Measurements from ENCODE around the gene ACACA. TPM values are rescaled to one million over a fixed set of nuclear protein-coding genes. Genes with fewer than 3 reads are reported as not detected.
A peak's percentile ranks its signal among the peaks of the same experiment; 100 is the strongest.

The ACACA gene
- total and polyA plus RNA-seq, 2 experiments from 2014 or later = 59.6 to 164 TPM

DNA sequence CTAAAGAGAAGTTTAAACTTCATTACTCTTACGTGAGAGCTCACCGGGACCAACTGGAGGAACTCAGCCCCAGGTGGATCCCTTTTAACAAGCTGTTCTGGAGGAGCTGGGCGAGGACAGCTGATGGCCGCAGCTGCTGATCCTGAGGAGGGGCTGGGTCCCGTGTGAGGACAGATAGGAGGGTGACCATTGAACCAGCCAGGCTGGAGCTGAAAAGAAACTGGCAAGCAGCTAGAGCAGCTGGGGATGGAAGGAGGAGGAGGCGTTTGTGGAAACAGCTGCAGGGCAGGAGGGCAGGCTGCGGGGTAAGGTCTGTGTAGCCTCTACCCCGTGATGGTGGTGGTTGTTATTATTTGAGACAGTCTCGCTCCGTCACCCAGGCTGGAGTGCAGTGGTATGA is 338.4 kb downstream of the ACACA start:
- Histone ChIP-seq H2AFZ (peak overlapping the region; percentile 84; the same call in 1 of the 2 replicates), H3K79me2 (replicated peaks; ENCODE audit: insufficient read depth) (no peaks in the 10 kb centered on the region), H3F3A (replicated peaks; ENCODE audit: low read depth) (peaks cover 8% of the 10 kb centered on the region), H3K4me2 (peak overlapping the region; percentile 68), H3K4me3 (no peak overlapping the region; the same call in 1 of the 2 replicates), H3K4me1 (ENCODE audit: insufficient read depth) (peaks cover 51% of the 10 kb centered on the region), H4K20me1 (replicated peaks; ENCODE audit: insufficient read depth) (no peaks in the 10 kb centered on the region), H3K9me2 (ENCODE audit: insufficient read depth) (no peaks in the 10 kb centered on the region), H3K36me3 (ENCODE audit: insufficient read depth) (no peaks in the 10 kb centered on the region), H3K27me3 (ENCODE audit: insufficient read depth) (no peaks in the 10 kb centered on the region; the same call in 1 of the 2 replicates), H3K27ac (ENCODE audit: low read depth) (no peak overlapping the region)
- Mint-ChIP-seq H3K4me1 (peaks cover 51% of the 10 kb centered on the region), H3K27me3 (ENCODE audit: insufficient read depth, low read depth, poor library complexity) (peaks cover 12% of the 10 kb centered on the region), H3K4me3 (no peak overlapping the region), H3K27ac (peak overlapping the region; percentile 94), H3K9me3 (peaks cover 14% of the 10 kb centered on the region; the same call in 2 of the 3 replicates), H3K36me3 (ENCODE audit: low read depth) (peaks cover 16% of the 10 kb centered on the region; the same call in 2 of the 3 replicates)
- TF ChIP-seq, protein P1, sequence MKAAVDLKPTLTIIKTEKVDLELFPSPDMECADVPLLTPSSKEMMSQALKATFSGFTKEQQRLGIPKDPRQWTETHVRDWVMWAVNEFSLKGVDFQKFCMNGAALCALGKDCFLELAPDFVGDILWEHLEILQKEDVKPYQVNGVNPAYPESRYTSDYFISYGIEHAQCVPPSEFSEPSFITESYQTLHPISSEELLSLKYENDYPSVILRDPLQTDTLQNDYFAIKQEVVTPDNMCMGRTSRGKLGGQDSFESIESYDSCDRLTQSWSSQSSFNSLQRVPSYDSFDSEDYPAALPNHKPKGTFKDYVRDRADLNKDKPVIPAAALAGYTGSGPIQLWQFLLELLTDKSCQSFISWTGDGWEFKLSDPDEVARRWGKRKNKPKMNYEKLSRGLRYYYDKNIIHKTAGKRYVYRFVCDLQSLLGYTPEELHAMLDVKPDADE (IDR thresholded peaks at IDR 0.05) = no peak
- TF ChIP-seq ZNF331 (CRISPR knock-in tag; IDR thresholded peaks at IDR 0.05; ENCODE audit: low read depth) (no peak), EZH2phosphoT487 (IDR thresholded peaks at IDR 0.05; ENCODE audit: unreplicated experiment) (no peak), CREB1 (CRISPR knock-in tag; IDR thresholded peaks at IDR 0.05; ENCODE audit: low read depth) (no peak), POLR2AphosphoS5 (IDR thresholded peaks at IDR 0.05; ENCODE audit: low read depth) (no peak), ZNF114 (CRISPR knock-in tag; IDR thresholded peaks at IDR 0.05) (no peak), STAT1 (IDR thresholded peaks at IDR 0.05; ENCODE audit: unreplicated experiment) (no peak), EZH2 (IDR thresholded peaks at IDR 0.05; ENCODE audit: low read depth, unreplicated experiment) (no peak)
- TF ChIP-seq, protein P2, sequence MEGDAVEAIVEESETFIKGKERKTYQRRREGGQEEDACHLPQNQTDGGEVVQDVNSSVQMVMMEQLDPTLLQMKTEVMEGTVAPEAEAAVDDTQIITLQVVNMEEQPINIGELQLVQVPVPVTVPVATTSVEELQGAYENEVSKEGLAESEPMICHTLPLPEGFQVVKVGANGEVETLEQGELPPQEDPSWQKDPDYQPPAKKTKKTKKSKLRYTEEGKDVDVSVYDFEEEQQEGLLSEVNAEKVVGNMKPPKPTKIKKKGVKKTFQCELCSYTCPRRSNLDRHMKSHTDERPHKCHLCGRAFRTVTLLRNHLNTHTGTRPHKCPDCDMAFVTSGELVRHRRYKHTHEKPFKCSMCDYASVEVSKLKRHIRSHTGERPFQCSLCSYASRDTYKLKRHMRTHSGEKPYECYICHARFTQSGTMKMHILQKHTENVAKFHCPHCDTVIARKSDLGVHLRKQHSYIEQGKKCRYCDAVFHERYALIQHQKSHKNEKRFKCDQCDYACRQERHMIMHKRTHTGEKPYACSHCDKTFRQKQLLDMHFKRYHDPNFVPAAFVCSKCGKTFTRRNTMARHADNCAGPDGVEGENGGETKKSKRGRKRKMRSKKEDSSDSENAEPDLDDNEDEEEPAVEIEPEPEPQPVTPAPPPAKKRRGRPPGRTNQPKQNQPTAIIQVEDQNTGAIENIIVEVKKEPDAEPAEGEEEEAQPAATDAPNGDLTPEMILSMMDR (conservative IDR thresholded peaks at IDR 0.05; ENCODE audit: low read depth in 2 of 2) = no peak
- TF ChIP-seq, protein P3, sequence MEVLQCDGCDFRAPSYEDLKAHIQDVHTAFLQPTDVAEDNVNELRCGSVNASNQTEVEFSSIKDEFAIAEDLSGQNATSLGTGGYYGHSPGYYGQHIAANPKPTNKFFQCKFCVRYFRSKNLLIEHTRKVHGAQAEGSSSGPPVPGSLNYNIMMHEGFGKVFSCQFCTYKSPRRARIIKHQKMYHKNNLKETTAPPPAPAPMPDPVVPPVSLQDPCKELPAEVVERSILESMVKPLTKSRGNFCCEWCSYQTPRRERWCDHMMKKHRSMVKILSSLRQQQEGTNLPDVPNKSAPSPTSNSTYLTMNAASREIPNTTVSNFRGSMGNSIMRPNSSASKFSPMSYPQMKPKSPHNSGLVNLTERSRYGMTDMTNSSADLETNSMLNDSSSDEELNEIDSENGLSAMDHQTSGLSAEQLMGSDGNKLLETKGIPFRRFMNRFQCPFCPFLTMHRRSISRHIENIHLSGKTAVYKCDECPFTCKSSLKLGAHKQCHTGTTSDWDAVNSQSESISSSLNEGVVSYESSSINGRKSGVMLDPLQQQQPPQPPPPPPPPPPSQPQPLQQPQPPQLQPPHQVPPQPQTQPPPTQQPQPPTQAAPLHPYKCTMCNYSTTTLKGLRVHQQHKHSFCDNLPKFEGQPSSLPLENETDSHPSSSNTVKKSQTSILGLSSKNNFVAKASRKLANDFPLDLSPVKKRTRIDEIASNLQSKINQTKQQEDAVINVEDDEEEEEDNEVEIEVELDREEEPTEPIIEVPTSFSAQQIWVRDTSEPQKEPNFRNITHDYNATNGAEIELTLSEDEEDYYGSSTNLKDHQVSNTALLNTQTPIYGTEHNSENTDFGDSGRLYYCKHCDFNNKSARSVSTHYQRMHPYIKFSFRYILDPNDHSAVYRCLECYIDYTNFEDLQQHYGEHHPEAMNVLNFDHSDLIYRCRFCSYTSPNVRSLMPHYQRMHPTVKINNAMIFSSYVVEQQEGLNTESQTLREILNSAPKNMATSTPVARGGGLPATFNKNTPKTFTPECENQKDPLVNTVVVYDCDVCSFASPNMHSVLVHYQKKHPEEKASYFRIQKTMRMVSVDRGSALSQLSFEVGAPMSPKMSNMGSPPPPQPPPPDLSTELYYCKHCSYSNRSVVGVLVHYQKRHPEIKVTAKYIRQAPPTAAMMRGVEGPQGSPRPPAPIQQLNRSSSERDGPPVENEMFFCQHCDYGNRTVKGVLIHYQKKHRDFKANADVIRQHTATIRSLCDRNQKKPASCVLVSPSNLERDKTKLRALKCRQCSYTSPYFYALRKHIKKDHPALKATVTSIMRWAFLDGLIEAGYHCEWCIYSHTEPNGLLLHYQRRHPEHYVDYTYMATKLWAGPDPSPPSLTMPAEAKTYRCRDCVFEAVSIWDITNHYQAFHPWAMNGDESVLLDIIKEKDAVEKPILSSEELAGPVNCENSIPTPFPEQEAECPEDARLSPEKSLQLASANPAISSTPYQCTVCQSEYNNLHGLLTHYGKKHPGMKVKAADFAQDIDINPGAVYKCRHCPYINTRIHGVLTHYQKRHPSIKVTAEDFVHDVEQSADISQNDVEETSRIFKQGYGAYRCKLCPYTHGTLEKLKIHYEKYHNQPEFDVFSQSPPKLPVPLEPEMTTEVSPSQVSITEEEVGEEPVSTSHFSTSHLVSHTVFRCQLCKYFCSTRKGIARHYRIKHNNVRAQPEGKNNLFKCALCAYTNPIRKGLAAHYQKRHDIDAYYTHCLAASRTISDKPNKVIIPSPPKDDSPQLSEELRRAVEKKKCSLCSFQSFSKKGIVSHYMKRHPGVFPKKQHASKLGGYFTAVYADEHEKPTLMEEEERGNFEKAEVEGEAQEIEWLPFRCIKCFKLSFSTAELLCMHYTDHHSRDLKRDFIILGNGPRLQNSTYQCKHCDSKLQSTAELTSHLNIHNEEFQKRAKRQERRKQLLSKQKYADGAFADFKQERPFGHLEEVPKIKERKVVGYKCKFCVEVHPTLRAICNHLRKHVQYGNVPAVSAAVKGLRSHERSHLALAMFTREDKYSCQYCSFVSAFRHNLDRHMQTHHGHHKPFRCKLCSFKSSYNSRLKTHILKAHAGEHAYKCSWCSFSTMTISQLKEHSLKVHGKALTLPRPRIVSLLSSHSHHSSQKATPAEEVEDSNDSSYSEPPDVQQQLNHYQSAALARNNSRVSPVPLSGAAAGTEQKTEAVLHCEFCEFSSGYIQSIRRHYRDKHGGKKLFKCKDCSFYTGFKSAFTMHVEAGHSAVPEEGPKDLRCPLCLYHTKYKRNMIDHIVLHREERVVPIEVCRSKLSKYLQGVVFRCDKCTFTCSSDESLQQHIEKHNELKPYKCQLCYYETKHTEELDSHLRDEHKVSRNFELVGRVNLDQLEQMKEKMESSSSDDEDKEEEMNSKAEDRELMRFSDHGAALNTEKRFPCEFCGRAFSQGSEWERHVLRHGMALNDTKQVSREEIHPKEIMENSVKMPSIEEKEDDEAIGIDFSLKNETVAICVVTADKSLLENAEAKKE (CRISPR knock-in tag; IDR thresholded peaks at IDR 0.05) = no peak
- ATAC-seq (no peak), DNase-seq (ENCODE audit: low spot score) (no peak)

All from GM23338 (cell line).